Activated T-helper 9 cell treated with anti-CD3 and anti-CD28 coated beads, Interleukin-2, amount 50 U/mL, for 16 hours (primary cell): Measurements from ENCODE around the gene SPATA31D3.
"Not testable (repeated sequence)": the region's sequence is repeated elsewhere in the genome, so short reads cannot be mapped to it uniquely, and the experiment has no call there.

ENCODE experiments used
- DNase-seq: peaks from one replicate; pipeline ENCODE4 v3.0.0-alpha.2; 2020; ENCODE audit warnings: low read depth

Gene SPATA31D3

GRCh38 chr9:81979196-81979595 is 35.9 kb downstream of the SPATA31D3 start:
- DNase-seq: no peak

DNA sequence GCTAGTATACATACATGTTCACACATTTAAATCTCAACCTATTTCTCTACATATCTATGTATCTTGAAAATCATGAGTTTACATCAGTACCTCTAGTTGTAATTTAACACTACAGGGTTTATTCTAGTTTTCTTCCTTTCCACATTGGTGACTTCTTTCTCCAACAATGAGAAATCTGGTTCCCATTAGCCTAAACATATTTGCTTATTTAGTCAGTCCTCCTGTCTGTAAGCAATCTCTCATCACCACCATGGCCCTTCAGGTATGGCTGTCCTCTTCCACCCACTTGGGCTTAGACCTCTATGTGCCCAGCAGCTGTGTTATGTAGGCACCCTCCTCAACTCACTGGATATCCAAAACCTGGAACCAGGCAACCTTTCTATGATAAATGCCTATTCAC is 37.3 kb downstream of the SPATA31D3 start:
- no peak for DNase-seq

DNA sequence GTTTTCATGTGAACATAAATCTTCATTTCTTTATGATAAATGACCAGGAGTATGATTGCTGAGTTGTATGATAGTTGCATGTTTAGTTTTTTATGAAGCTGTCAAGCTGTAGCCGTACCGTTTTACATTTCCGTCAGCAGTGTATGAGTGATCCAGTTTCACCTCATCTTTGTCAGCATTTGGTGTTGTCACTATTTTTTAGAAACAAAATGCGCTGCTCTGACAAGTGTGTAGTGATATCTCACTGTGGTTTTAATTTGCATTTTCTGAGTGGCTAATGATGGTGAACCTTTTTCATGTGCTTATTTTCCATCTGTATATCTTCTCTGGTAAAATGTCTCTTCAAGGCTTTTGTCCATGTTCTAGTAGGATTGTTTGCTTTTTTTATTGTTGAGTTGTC is 38.6 kb downstream of the SPATA31D3 start:
- DNase-seq: no peak

DNA sequence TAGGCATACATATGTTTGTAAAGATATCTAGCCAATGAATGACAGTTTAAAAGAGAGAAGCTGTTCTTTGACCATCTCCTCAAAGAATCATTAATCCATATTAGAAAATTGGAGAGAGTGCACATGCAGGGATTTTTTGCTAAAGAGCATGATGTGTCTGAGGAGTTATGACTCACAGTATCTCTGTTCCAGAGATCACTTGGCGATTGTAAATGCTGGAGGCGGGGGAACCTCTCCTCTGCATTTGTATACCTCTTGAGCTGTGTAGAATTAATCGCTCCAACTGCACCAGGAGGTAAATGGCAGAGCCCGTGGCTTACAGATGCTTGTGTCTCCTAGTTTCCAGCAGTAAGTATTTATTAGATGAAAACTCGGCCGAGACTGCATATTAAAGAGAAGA is 41.6 kb downstream of the SPATA31D3 start:
- no peak for DNase-seq

DNA sequence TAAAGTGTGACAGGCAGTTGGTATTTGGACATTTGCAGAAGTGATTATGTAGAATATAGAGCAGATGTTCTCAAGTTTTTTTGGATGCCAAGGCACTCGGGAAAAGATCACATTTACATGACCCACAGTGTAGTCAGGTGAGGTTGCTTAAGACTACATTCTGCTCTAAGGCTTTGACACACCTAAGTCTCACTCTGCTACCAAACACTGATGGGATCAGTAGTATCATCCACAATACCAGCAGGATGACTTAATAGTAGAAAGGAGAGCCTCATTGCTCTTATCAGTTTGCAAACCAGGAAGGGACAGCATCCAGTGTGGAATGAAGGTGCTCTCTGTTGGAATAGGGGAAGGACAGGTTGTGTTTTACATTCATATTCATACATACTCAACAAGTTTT is 42.8 kb downstream of the SPATA31D3 start:
- no peak for DNase-seq

DNA sequence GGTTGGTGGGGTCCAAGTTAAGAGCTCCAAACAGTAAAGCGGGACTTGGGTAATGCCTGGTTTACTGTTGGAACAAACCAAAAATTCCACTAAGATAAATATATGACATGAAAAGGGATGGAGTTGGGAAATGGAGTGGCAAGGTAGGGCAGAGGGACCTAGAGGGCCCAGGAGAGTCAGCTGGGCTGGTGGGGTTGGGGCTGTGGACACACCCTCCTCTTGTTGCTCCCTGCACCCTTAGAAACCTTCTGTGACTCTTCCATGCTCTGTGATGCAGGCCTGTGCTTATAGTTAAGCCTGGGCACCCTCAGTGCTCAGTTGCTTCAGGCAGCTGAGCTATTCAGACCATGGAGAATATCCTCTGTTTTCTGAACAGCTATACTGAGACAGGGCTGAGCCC is 45.2 kb downstream of the SPATA31D3 start, which contains the start of gene SPATA31D1:
SPATA31D1 (plus strand) TSS at position 301 of the 400 bp plus-strand sequence; CDS start at position 348, 47 bp downstream.
- DNase-seq: not testable (repeated sequence)

DNA sequence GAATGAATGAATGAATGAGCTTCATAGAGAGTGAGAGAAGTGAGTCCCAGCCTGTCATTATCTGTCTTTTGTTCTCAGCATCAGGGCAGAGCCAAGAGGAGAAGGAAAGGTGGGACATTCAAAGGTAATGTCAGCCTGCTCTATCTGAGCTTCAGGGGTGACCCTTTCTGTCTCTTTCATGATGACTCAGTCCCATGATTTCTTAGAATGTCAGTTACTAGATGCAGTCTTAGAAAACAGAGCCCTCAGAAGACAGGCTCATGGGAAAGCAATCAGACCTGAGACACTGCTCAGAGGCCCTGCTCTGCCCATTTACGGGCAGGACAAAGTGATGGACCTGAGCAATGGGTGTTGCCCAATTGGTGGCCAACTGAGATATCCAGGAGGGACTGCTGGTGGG is 46.4 kb downstream of the SPATA31D3 start:
- DNase-seq: no peak

DNA sequence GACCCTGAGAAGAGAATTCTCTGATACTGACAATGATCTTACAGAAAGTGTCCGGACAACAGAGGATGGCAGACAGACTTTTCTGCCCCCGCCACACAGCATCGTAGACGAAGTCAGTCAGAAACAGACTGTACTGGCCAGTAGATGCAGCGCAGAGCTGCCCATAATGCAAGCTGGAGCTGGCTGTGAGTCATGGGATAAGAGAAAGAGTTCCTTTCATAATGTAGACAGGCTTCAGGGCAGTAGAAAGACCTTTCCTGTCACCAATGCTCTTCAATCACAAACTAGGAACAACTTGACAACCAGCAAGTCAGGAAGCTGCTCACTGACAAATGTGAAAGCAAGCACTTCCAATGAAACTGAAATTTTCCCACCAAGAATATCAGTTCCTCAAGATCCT is 50.4 kb downstream of the SPATA31D3 start:
- no peak for DNase-seq
